ENCODE results near the gene CCDC170. TPM values are rescaled to one million over a fixed set of nuclear protein-coding genes. Genes with fewer than 3 reads are reported as not detected.

CCDC170 gene, protein sequence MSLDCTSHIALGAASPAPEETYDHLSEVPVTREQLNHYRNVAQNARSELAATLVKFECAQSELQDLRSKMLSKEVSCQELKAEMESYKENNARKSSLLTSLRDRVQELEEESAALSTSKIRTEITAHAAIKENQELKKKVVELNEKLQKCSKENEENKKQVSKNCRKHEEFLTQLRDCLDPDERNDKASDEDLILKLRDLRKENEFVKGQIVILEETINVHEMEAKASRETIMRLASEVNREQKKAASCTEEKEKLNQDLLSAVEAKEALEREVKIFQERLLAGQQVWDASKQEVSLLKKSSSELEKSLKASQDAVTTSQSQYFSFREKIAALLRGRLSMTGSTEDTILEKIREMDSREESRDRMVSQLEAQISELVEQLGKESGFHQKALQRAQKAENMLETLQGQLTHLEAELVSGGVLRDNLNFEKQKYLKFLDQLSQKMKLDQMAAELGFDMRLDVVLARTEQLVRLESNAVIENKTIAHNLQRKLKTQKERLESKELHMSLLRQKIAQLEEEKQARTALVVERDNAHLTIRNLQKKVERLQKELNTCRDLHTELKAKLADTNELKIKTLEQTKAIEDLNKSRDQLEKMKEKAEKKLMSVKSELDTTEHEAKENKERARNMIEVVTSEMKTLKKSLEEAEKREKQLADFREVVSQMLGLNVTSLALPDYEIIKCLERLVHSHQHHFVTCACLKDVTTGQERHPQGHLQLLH
- under 0.01 and 0.57 TPM in 2 replicates for total RNA-seq

DNA sequence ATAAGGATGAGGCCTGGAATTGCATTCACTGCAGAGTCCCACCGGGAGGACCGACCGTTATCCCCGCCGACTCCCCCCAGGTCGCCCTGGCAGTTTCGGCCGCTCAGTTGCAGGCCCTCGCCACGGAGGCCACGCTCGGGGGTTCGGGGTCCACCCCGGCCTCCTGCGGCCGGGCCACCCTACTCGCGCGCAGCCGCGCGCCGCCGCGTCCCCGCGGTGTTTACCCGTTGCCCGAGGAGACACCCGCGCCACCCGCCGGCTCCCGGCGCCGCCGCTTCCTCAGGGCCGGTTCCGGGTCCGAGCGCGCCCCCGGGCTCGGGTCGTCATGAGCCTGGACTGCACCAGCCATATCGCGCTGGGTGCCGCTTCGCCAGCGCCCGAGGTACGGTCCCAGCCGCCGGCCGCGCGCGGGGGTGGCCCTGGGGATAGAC is at the start of gene CCDC170:
Gene CCDC170 (plus strand): TSS at position 214 of the 431 bp plus-strand sequence. CDS start 112 bp downstream, at position 326.

DNA sequence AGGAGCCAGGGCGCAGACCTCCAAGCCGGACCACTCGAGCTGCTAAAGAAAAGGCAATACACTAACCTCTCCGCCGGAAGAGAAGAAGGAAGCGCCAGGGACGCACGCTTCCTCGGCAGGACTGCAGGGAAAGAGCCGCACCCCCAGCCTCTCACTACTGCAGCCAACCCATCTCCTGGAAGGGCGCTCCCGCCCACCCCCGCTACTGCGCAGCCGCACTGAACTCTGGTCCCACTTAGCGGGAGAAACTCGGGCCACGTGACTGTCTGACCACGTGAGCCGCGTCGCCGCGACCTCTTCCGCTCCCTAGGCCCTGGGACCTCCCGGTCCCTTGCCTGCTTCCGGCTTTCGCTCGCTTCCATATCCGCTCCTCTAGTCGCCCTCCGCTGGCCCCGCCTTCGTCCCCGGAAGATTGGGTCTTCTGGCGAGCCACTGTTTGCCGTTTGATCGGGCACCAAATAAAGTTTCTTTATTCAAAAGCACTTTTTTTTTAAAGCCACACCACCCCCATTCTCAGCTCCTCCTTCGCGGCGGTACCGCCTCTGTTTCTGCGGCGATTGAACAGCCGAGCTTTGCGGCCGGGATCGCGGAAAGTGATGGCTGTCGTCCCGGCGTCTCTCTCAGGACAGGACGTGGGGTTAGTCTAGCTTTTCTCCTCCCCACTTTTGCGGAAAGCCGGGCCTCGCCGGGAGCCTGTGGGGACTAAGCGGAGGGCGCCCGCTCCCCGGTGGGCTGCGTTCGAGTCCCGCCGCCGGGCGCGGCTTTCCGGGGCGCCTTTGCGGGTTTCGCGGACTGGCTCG is 41.7 kb upstream of the CCDC170 start, which contains the start of gene RMND1:
Gene RMND1 (minus strand): TSS at position 177 of the 800 bp plus-strand sequence. CDS start 6,315 bp downstream, outside the sequence.

Small RNA genes lying within 50 kb of the gene (small RNA-seq; reads per million reads assigned to genes)
- not detected for gene RNU6-813P

Other genes starting within 250 kb of the CCDC170 start
- gene ZBTB2, start 102.5 kb upstream of the CCDC170 start, total RNA-seq: 8.8 and 8.9 TPM in 2 replicates
- 29.8 and 35.3 TPM in 2 replicates for gene RMND1, start 41.9 kb upstream of the CCDC170 start, total RNA-seq